H9 (cell line): ENCODE data around the gene MAP6. TPM values are rescaled to one million over a fixed set of nuclear protein-coding genes. Genes with fewer than 3 reads are reported as not detected.

Experiments used
- DNase-seq: peaks from one replicate; pipeline ENCODE4 v3.0.0-alpha.2; 2017
- H2AFZ ChIP-seq: one replicate; pipeline ENCODE4 v1.6.1; 2013; ENCODE audit warnings: mild to moderate bottlenecking, low read length, control low read depth, moderate library complexity
- H2AK5ac ChIP-seq: 2 replicates; pipeline ENCODE4 v1.6.1; 2013; ENCODE audit warnings: low read length, control low read depth, mixed read lengths; ENCODE audit not compliant: insufficient read length
- H2BK120ac ChIP-seq: one replicate; pipeline ENCODE4 v1.6.1; 2013; ENCODE audit warnings: low read depth, mild to moderate bottlenecking, low read length, control low read depth, inconsistent platforms; ENCODE audit not compliant: poor library complexity, severe bottlenecking
- H2BK12ac ChIP-seq: 2 replicates; pipeline ENCODE4 v1.6.1; 2013; ENCODE audit warnings: low read length, control low read depth, mixed read lengths, low read depth; ENCODE audit not compliant: insufficient read length
- H2BK15ac ChIP-seq: 2 replicates; pipeline ENCODE4 v1.6.1; 2013; ENCODE audit warnings: low read depth, low read length, control low read depth
- H2BK20ac ChIP-seq: one replicate; pipeline ENCODE4 v1.6.1; 2013; ENCODE audit warnings: low read depth, mild to moderate bottlenecking, low read length, control low read depth, inconsistent platforms; ENCODE audit not compliant: poor library complexity, severe bottlenecking
- H2BK5ac ChIP-seq: 2 replicates; pipeline ENCODE4 v1.6.1; 2013; ENCODE audit warnings: low read length, control low read depth, mixed read lengths; ENCODE audit not compliant: insufficient read length
- H3K14ac ChIP-seq: 2 replicates; pipeline ENCODE4 v1.6.1; 2013; ENCODE audit warnings: low read length, control low read depth; ENCODE audit not compliant: insufficient read depth
- H3K18ac ChIP-seq: 2 replicates; pipeline ENCODE4 v1.6.1; 2013; ENCODE audit warnings: low read depth, mild to moderate bottlenecking, mixed read lengths, low read length, control low read depth; ENCODE audit not compliant: insufficient read length
- H3K23ac ChIP-seq: 2 replicates; pipeline ENCODE4 v1.6.1; 2013; ENCODE audit warnings: low read length, control low read depth, mixed read lengths, low read depth; ENCODE audit not compliant: insufficient read length
- H3K23me2 ChIP-seq: 2 replicates; pipeline ENCODE4 v1.6.1; 2013; ENCODE audit warnings: low read depth, mild to moderate bottlenecking, mixed read lengths, low read length, control low read depth; ENCODE audit not compliant: insufficient read length, poor library complexity, severe bottlenecking
- H3K27ac ChIP-seq: 2 replicates; pipeline ENCODE4 v1.5.1; 2013; ENCODE audit warnings: low read length, control low read depth, mixed read lengths, low read depth; ENCODE audit not compliant: insufficient read length
- H3K27me3 ChIP-seq: 2 replicates; pipeline ENCODE4 v1.6.1; 2013; ENCODE audit warnings: low read length, control low read depth, inconsistent platforms; ENCODE audit not compliant: insufficient read depth
- H3K4ac ChIP-seq: 2 replicates; pipeline ENCODE4 v1.6.1; 2013; ENCODE audit warnings: low read depth, mild to moderate bottlenecking, control low read depth, inconsistent platforms, low read length, moderate library complexity
- H3K4me1 ChIP-seq: 2 replicates; pipeline ENCODE4 v1.6.1; 2013; ENCODE audit warnings: low read length, control low read depth, inconsistent platforms; ENCODE audit not compliant: insufficient read depth
- H3K4me2 ChIP-seq: 2 replicates; pipeline ENCODE4 v1.6.1; 2013; ENCODE audit warnings: low read length, control low read depth, mixed read lengths; ENCODE audit not compliant: insufficient read length, insufficient read depth
- H3K56ac ChIP-seq: 2 replicates; pipeline ENCODE4 v1.6.1; 2013; ENCODE audit warnings: low read depth, mild to moderate bottlenecking, mixed read lengths, low read length, control low read depth; ENCODE audit not compliant: insufficient read length
- H3K79me1 ChIP-seq: 2 replicates; pipeline ENCODE4 v1.6.1; 2013; ENCODE audit warnings: low read depth, mild to moderate bottlenecking, moderate library complexity, low read length, control low read depth, inconsistent platforms; ENCODE audit not compliant: insufficient read depth, poor library complexity, severe bottlenecking
- H3K79me2 ChIP-seq: 2 replicates; pipeline ENCODE4 v1.6.1; 2013; ENCODE audit warnings: low read length, control low read depth, inconsistent platforms; ENCODE audit not compliant: insufficient read depth
- H3K9ac ChIP-seq: 2 replicates; pipeline ENCODE4 v1.6.1; 2013; ENCODE audit warnings: low read length, control low read depth, mixed read lengths; ENCODE audit not compliant: insufficient read length; ENCODE audit errors: extremely low read depth
- H3K9me3 ChIP-seq: one replicate; pipeline ENCODE4 v1.6.1; 2013; ENCODE audit warnings: low read depth, low read length, inconsistent platforms; ENCODE audit not compliant: control insufficient read depth
- H3T11ph ChIP-seq: one replicate; pipeline ENCODE4 v1.6.1; 2013; ENCODE audit warnings: mild to moderate bottlenecking, low read length, control low read depth, inconsistent platforms
- H4K20me1 ChIP-seq: one replicate; pipeline ENCODE4 v1.6.1; 2013; ENCODE audit not compliant: control insufficient read depth, insufficient read length, insufficient read depth
- H4K5ac ChIP-seq: 2 replicates; pipeline ENCODE4 v1.6.1; 2013; ENCODE audit warnings: low read depth, mild to moderate bottlenecking, mixed read lengths, low read length, control low read depth; ENCODE audit not compliant: insufficient read length
- H4K8ac ChIP-seq: replicated peaks from 2 replicates; pipeline ENCODE4 v1.6.1; 2013; ENCODE audit warnings: low read length, control low read depth, mixed read lengths, low read depth; ENCODE audit not compliant: insufficient read length
- H4K91ac ChIP-seq: 2 replicates; pipeline ENCODE4 v1.6.1; 2013; ENCODE audit warnings: low read depth, mild to moderate bottlenecking, moderate library complexity, mixed read lengths, low read length, control low read depth; ENCODE audit not compliant: insufficient read length
- H3K27ac Mint-ChIP-seq, 3 experiments: 2 replicates in 2 of 3; 3 replicates in 1 of 3; pipeline ENCODE4 v1.8.0; 2020 to 2021; ENCODE audit warnings: mixed read lengths in 3 of 3, mild to moderate bottlenecking in 1 of 3, moderate library complexity in 1 of 3
- H3K27me3 Mint-ChIP-seq: 2 replicates; pipeline ENCODE4 v1.8.0; 2021; ENCODE audit warnings: low read depth, mild to moderate bottlenecking, moderate library complexity, mixed read lengths
- H3K36me3 Mint-ChIP-seq, 3 experiments: 2 replicates in 2 of 3; 3 replicates in 1 of 3; pipeline ENCODE4 v1.8.0; 2020 to 2021; ENCODE audit warnings: low read depth in 3 of 3, mixed read lengths in 3 of 3; ENCODE audit not compliant: insufficient read depth in 1 of 3
- H3K4me1 Mint-ChIP-seq, 2 experiments: 2 replicates each; pipeline ENCODE4 v1.8.0; 2020; ENCODE audit warnings: mixed read lengths in 2 of 2
- H3K4me3 Mint-ChIP-seq, 2 experiments: 2 replicates in 1 of 2; 3 replicates in 1 of 2; pipeline ENCODE4 v1.8.0; 2020 to 2021; ENCODE audit warnings: mild to moderate bottlenecking in 2 of 2, mixed read lengths in 2 of 2, moderate library complexity in 1 of 2
- H3K9me3 Mint-ChIP-seq, 2 experiments: 2 replicates in 1 of 2; 3 replicates in 1 of 2; pipeline ENCODE4 v1.8.0; 2020; ENCODE audit warnings: mild to moderate bottlenecking in 2 of 2, mixed read lengths in 2 of 2, moderate library complexity in 1 of 2
- WGBS: extraction: QIAGEN DNeasy Blood & Tissue Kit; methylation state at CpG from one replicate; pipeline ENCODE4 v1.1.7; 2013; ENCODE audit warnings: missing lambda C conversion rate, low lambda C conversion rate, mixed read lengths; ENCODE audit not compliant: insufficient read length; ENCODE audit errors: extremely low coverage; 5-methylcytosine and 5-hydroxymethylcytosine counted together
- total RNA-seq: library from RNA; stranded (reverse); gene quantifications from 2 replicates; pipeline ENCODE4 v1.2.1, GENCODE V29; 2021
- TF ChIP-seq, protein P1 (sequence below): fragments of 200-600 bp; sonication (generic); conservative IDR thresholded peaks from 3 replicates; pipeline ENCODE4 v1.8.0; 2021; ENCODE audit warnings: antibody characterized with exemption, mild to moderate bottlenecking

The MAP6 gene
- total RNA-seq, 1 experiment from 2014 or later: 0.77 TPM

GRCh38 chr11:75548595-75549272, 120.1 kb downstream of the MAP6 start:
- no peak overlapping the region for H3T11ph ChIP-seq
- H3K23ac ChIP-seq: no peak overlapping the region
- H3K4ac ChIP-seq: no peak overlapping the region
- no peaks in the 10 kb centered on the region for H3K23me2 ChIP-seq
- H3K79me1 ChIP-seq: no peaks in the 10 kb centered on the region
- Mint-ChIP-seq H3K4me3 (no peak overlapping the region), H3K27ac (no peak overlapping the region; a peak in 1 of 7 replicates), H3K36me3 (peaks cover 0 to 4% (median 0%) of the 10 kb centered on the region in 3 experiments; a peak in 1 of 7 replicates), H3K9me3 (peaks cover 0 to 3% of the 10 kb centered on the region in 2 experiments; a peak in 1 of 5 replicates), H3K4me1 (peaks cover 10 to 20% of the 10 kb centered on the region in 2 experiments), H3K27me3 (peaks cover 4% of the 10 kb centered on the region; the same call in 1 of the 2 replicates)
- H3K14ac ChIP-seq: no peak overlapping the region
- no peaks in the 10 kb centered on the region for H3K9me3 ChIP-seq
- H3K79me2 ChIP-seq: no peaks in the 10 kb centered on the region
- H2BK5ac ChIP-seq: no peak overlapping the region
- no peak overlapping the region for H3K9ac ChIP-seq
- no peaks in the 10 kb centered on the region for H3K27me3 ChIP-seq
- H2BK15ac ChIP-seq: no peak overlapping the region
- no peaks in the 10 kb centered on the region for H4K20me1 ChIP-seq
- no peak overlapping the region for H2BK12ac ChIP-seq
- no peak overlapping the region for H4K8ac ChIP-seq
- no peak overlapping the region for H2AK5ac ChIP-seq
- TF ChIP-seq, protein P1, sequence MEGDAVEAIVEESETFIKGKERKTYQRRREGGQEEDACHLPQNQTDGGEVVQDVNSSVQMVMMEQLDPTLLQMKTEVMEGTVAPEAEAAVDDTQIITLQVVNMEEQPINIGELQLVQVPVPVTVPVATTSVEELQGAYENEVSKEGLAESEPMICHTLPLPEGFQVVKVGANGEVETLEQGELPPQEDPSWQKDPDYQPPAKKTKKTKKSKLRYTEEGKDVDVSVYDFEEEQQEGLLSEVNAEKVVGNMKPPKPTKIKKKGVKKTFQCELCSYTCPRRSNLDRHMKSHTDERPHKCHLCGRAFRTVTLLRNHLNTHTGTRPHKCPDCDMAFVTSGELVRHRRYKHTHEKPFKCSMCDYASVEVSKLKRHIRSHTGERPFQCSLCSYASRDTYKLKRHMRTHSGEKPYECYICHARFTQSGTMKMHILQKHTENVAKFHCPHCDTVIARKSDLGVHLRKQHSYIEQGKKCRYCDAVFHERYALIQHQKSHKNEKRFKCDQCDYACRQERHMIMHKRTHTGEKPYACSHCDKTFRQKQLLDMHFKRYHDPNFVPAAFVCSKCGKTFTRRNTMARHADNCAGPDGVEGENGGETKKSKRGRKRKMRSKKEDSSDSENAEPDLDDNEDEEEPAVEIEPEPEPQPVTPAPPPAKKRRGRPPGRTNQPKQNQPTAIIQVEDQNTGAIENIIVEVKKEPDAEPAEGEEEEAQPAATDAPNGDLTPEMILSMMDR: no peak
- H3K56ac ChIP-seq: no peak overlapping the region
- H3K27ac ChIP-seq: no peak overlapping the region
- H3K4me2 ChIP-seq: no peak overlapping the region
- H3K18ac ChIP-seq: no peak overlapping the region
- no peak for DNase-seq
- H3K4me1 ChIP-seq: no peaks in the 10 kb centered on the region
- H4K5ac ChIP-seq: no peak overlapping the region
- H2BK20ac ChIP-seq: no peak overlapping the region
- no peak overlapping the region for H4K91ac ChIP-seq
- no CpG with 5 or more reads among the region's 8 CpGs for WGBS
- no peak overlapping the region for H2BK120ac ChIP-seq
- H2AFZ ChIP-seq: no peak overlapping the region
